Activated CD8-positive, alpha-beta T cell treated with anti-CD3 and anti-CD28 coated beads for 36 hours (primary cell): ENCODE results near the gene ALKBH6. TPM values are rescaled to one million over a fixed set of nuclear protein-coding genes. Genes with fewer than 3 reads are reported as not detected.

Experiments used
- ATAC-seq: fragments of 200-7000 bp; cut with Tn5 transposase; one replicate; pipeline ENCODE4 v1.10.0; 2021; ENCODE audit warnings: mild to moderate bottlenecking, moderate library complexity
- CTCF ChIA-PET: fragments of 350-600 bp; sonication (Branson Sonifier 250); formaldehyde crosslinking; loops from one replicate; lab custom pipeline; 2021; ENCODE audit warnings: antibody characterized with exemption; lab: Charles Lee
- POLR2A ChIA-PET: fragments of 350-600 bp; sonication (Branson Sonifier 250); formaldehyde crosslinking; loops from one replicate; lab custom pipeline; 2021; ENCODE audit warnings: antibody characterized with exemption; lab: Charles Lee
- DNase-seq: peaks from one replicate; pipeline ENCODE4 v3.0.0-alpha.2; 2020
- H3K27ac Mint-ChIP-seq: one replicate; pipeline ENCODE4 v1.8.0; 2021; ENCODE audit warnings: mild to moderate bottlenecking, mixed read lengths
- H3K27me3 Mint-ChIP-seq: one replicate; pipeline ENCODE4 v1.8.0; 2021; ENCODE audit warnings: mixed read lengths
- H3K36me3 Mint-ChIP-seq: one replicate; pipeline ENCODE4 v1.8.0; 2021; ENCODE audit warnings: low read depth, mixed read lengths
- H3K4me1 Mint-ChIP-seq: one replicate; pipeline ENCODE4 v1.8.0; 2021; ENCODE audit warnings: low read depth, mixed read lengths
- H3K4me3 Mint-ChIP-seq: one replicate; pipeline ENCODE4 v1.8.0; 2021; ENCODE audit warnings: mild to moderate bottlenecking, moderate library complexity, mixed read lengths
- H3K9me3 Mint-ChIP-seq: one replicate; pipeline ENCODE4 v1.8.0; 2021; ENCODE audit warnings: mixed read lengths
- intact Hi-C: fragments of 100-400 bp; cut with micrococcal nuclease; formaldehyde crosslinking; loops from one replicate; pipeline ENCODE4 v1.10.0; 2022
- total RNA-seq, 2 experiments: library from RNA; stranded (reverse); gene quantifications; one replicate each; pipeline ENCODE4 v1.2.3, GENCODE V29; 2021
- TF ChIP-seq, protein P1 (sequence below): fragments of 200-600 bp; IDR thresholded peaks from one replicate; pipeline ENCODE4 v1.8.0; 2022; ENCODE audit warnings: antibody characterized with exemption, mild to moderate bottlenecking

ALKBH6 gene
- total RNA-seq, 2 experiments from 2014 or later = 36.5 to 37.5 TPM

DNA sequence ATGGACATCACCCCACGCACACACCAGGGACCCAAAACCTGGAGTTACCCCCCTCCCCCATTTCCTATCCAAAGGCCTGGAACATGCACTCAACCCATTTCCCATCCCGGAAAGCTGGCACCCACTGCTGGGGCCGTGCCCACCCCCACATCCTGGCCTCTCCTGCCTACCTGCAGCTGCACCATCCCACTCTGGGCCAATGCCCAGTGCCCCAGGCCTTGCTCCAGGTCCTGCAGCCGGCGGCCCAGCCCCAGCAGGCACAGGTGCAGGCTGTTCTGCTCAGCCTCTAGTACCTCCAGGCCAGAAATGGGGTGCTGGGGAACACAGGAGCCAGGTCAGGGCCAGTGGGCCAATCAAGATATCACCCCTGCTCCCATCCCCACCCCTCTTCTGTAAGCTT lies 7.1 kb downstream of the ALKBH6 start:
- H3K27ac Mint-ChIP-seq = no peak overlapping the region
- no peaks in the 10 kb centered on the region for H3K9me3 Mint-ChIP-seq
- H3K4me3 Mint-ChIP-seq = no peak overlapping the region
- H3K4me1 Mint-ChIP-seq = peaks cover 12% of the 10 kb centered on the region
- CTCF ChIA-PET = no interaction called here
- POLR2A ChIA-PET = interaction anchor here (0.6 to 1.0 kb wide), 2 partner anchors 12 to 107 kb away, joined by 3 to 4 read pairs; partner anchors contain the start of genes POLR2I and SDHAF1
- peaks cover 11% of the 10 kb centered on the region for H3K36me3 Mint-ChIP-seq
- intact Hi-C loops = no loop called here
- ATAC-seq (no peak), DNase-seq (no peak)
- TF ChIP-seq, protein P1, sequence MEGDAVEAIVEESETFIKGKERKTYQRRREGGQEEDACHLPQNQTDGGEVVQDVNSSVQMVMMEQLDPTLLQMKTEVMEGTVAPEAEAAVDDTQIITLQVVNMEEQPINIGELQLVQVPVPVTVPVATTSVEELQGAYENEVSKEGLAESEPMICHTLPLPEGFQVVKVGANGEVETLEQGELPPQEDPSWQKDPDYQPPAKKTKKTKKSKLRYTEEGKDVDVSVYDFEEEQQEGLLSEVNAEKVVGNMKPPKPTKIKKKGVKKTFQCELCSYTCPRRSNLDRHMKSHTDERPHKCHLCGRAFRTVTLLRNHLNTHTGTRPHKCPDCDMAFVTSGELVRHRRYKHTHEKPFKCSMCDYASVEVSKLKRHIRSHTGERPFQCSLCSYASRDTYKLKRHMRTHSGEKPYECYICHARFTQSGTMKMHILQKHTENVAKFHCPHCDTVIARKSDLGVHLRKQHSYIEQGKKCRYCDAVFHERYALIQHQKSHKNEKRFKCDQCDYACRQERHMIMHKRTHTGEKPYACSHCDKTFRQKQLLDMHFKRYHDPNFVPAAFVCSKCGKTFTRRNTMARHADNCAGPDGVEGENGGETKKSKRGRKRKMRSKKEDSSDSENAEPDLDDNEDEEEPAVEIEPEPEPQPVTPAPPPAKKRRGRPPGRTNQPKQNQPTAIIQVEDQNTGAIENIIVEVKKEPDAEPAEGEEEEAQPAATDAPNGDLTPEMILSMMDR = no peak
- H3K27me3 Mint-ChIP-seq = no peaks in the 10 kb centered on the region

- TF ChIP-seq, protein P1 = no peak
- CTCF ChIA-PET = interaction anchor here (0.6 kb wide), 1 partner anchor 262 kb away, joined by 3 read pairs; no protein-coding TSS in a partner anchor
- ATAC-seq (no peak), DNase-seq (no peak)
- H3K36me3 Mint-ChIP-seq = peaks cover 20% of the 10 kb centered on the region
- POLR2A ChIA-PET = no interaction called here
- H3K9me3 Mint-ChIP-seq = no peaks in the 10 kb centered on the region
- H3K27ac Mint-ChIP-seq = no peak overlapping the region
- H3K27me3 Mint-ChIP-seq = no peaks in the 10 kb centered on the region
- peaks cover 15% of the 10 kb centered on the region for H3K4me1 Mint-ChIP-seq
- intact Hi-C loops = no loop called here
- no peak overlapping the region for H3K4me3 Mint-ChIP-seq
These were observed 10.7 kb downstream of the ALKBH6 start for GRCh38 chr19:36003284-36003683.

GRCh38 chr19:36001605-36002004 lies 12.4 kb downstream of the ALKBH6 start:
- POLR2A ChIA-PET = no interaction called here
- Mint-ChIP-seq H3K27ac (peak overlapping the region; percentile 46), H3K36me3 (peaks cover 27% of the 10 kb centered on the region), H3K4me1 (peaks cover 27% of the 10 kb centered on the region), H3K27me3 (no peaks in the 10 kb centered on the region), H3K9me3 (no peaks in the 10 kb centered on the region), H3K4me3 (no peak overlapping the region)
- DNase-seq = no peak
- ATAC-seq = no peak
- CTCF ChIA-PET = interaction anchor here (1.4 to 2.2 kb wide), 3 partner anchors 8 to 13 kb away, joined by 3 to 5 read pairs (median 5); partner anchors contain the start of gene ALKBH6
- TF ChIP-seq, protein P1 = no peak
- intact Hi-C loops = no loop called here

GRCh38 chr19:35996777-35997176 lies 17.2 kb downstream of the ALKBH6 start:
- ATAC-seq = no peak
- ChIA-PET POLR2A (interaction anchor here (0.8 to 1.8 kb wide), 2 partner anchors 15 to 128 kb away, joined by 3 to 5 read pairs; no protein-coding TSS in a partner anchor), CTCF (interaction anchor here (2.2 kb wide), 1 partner anchor 15 kb away, joined by 5 read pairs; no protein-coding TSS in a partner anchor)
- Mint-ChIP-seq H3K27me3 (no peaks in the 10 kb centered on the region), H3K4me1 (peaks cover 38% of the 10 kb centered on the region), H3K27ac (peak overlapping the region; percentile 89), H3K36me3 (peaks cover 27% of the 10 kb centered on the region), H3K9me3 (no peaks in the 10 kb centered on the region), H3K4me3 (peak overlapping the region; percentile 96)
- intact Hi-C loops = no loop called here
- DNase-seq = no peak
- TF ChIP-seq, protein P1 = no peak
